ENCODE results near the gene RANGRF. TPM values are rescaled to one million over a fixed set of nuclear protein-coding genes. Genes with fewer than 3 reads are reported as not detected.

RANGRF gene
- total RNA-seq, 1 experiment from 2014 or later = 18.0 TPM

GRCh38 chr17:8292639-8293395 lies 4.3 kb downstream of the RANGRF start:
- ATAC-seq = no peak
- no peak overlapping the region for H3K27ac ChIP-seq (ENCODE audit: low read length)
- ChIA-PET POLR2A (ENCODE audit: unreplicated experiment) (no interaction called here), CTCF (interaction anchor here (0.5 kb wide), 1 partner anchor 73 kb away, joined by 3 read pairs; no protein-coding TSS in a partner anchor)
- TF ChIP-seq, protein P1, sequence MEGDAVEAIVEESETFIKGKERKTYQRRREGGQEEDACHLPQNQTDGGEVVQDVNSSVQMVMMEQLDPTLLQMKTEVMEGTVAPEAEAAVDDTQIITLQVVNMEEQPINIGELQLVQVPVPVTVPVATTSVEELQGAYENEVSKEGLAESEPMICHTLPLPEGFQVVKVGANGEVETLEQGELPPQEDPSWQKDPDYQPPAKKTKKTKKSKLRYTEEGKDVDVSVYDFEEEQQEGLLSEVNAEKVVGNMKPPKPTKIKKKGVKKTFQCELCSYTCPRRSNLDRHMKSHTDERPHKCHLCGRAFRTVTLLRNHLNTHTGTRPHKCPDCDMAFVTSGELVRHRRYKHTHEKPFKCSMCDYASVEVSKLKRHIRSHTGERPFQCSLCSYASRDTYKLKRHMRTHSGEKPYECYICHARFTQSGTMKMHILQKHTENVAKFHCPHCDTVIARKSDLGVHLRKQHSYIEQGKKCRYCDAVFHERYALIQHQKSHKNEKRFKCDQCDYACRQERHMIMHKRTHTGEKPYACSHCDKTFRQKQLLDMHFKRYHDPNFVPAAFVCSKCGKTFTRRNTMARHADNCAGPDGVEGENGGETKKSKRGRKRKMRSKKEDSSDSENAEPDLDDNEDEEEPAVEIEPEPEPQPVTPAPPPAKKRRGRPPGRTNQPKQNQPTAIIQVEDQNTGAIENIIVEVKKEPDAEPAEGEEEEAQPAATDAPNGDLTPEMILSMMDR (conservative IDR thresholded peaks at IDR 0.05; ENCODE audit: low read depth, low read length) = no peak
- TF ChIP-seq EZH2 (IDR thresholded peaks at IDR 0.05; ENCODE audit: low read length, unreplicated experiment) (no peak), EZH2phosphoT487 (IDR thresholded peaks at IDR 0.05; ENCODE audit: borderline replicate concordance, low read length) (no peak)
- no peaks in the 10 kb centered on the region for H3K9me2 ChIP-seq (replicated peaks; ENCODE audit: low read length)
- H3K4me1 ChIP-seq (ENCODE audit: insufficient read depth, low read length) = peaks cover 3% of the 10 kb centered on the region
- no peaks in the 10 kb centered on the region for H3K27me3 ChIP-seq (ENCODE audit: low read length)
- H3K9ac ChIP-seq (ENCODE audit: low read length) = no peak overlapping the region
- no TSS peak for BruUV-seq (replicated peaks)
- H3K4me3 ChIP-seq (ENCODE audit: low read length) = no peak overlapping the region
- H2AFZ ChIP-seq (ENCODE audit: low read length) = no peak overlapping the region
- no peaks in the 10 kb centered on the region for H3K9me3 ChIP-seq (ENCODE audit: low read length)
- intact Hi-C loops (cut with micrococcal nuclease) = no loop called here
- no peaks in the 10 kb centered on the region for H3F3A ChIP-seq (ENCODE audit: low read length, unreplicated experiment)
- H3K4me2 ChIP-seq (ENCODE audit: low read length) = no peak overlapping the region
- no peaks in the 10 kb centered on the region for H4K20me1 ChIP-seq (ENCODE audit: low read length)
- no peaks in the 10 kb centered on the region for H3K36me3 ChIP-seq (ENCODE audit: low read depth, low read length)
- DNase-seq = no peak
- no peaks in the 10 kb centered on the region for H3K79me2 ChIP-seq (ENCODE audit: low read length)

DNA sequence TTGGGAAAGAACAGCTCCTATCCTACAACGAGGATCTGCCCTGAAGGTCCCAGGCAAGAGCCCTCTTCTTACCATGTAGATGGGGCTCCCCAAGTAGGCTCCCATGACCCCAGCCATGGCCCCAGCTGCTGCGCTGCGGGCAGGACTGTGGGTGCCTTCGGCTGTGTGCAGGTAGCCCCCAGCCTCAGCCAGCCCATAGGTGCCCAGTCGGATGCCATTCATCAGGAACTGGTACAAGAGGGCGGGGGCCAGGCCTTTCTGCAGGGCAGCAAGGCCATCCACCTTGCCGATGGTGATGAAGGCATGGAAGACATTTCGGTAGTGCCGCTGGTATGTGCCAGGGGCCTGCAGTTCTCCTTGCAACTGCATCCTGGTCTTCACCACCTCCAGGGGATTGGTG lies 5.9 kb downstream of the RANGRF start:
- ChIA-PET POLR2A (ENCODE audit: unreplicated experiment) (no interaction called here), CTCF (interaction anchor here (1.0 kb wide), 1 partner anchor 10 kb away, joined by 6 read pairs; no protein-coding TSS in a partner anchor)
- H3K27me3 ChIP-seq (ENCODE audit: low read length) = no peaks in the 10 kb centered on the region
- intact Hi-C loops (cut with micrococcal nuclease) = loop anchor here (2.0 kb wide), 1 partner anchor 46 kb away; the partner anchor contains the start of genes CTC1 and PFAS
- H2AFZ ChIP-seq (ENCODE audit: low read length) = no peak overlapping the region
- H3K4me1 ChIP-seq (ENCODE audit: insufficient read depth, low read length) = no peaks in the 10 kb centered on the region
- H3F3A ChIP-seq (ENCODE audit: low read length, unreplicated experiment) = no peaks in the 10 kb centered on the region
- peak overlapping the region; percentile 84; the same call in 1 of the 2 replicates for H3K4me2 ChIP-seq (ENCODE audit: low read length)
- ATAC-seq = no peak
- no peak overlapping the region for H3K9ac ChIP-seq (ENCODE audit: low read length)
- BruUV-seq (replicated peaks) = no TSS peak
- DNase-seq = no peak
- H3K27ac ChIP-seq (ENCODE audit: low read length) = no peak overlapping the region
- no peaks in the 10 kb centered on the region for H3K79me2 ChIP-seq (ENCODE audit: low read length)
- H3K9me2 ChIP-seq (replicated peaks; ENCODE audit: low read length) = no peaks in the 10 kb centered on the region
- H3K36me3 ChIP-seq (ENCODE audit: low read depth, low read length) = no peaks in the 10 kb centered on the region
- H4K20me1 ChIP-seq (ENCODE audit: low read length) = no peaks in the 10 kb centered on the region
- TF ChIP-seq, protein P1 (conservative IDR thresholded peaks at IDR 0.05; ENCODE audit: low read depth, low read length) = no peak
- no peak for TF ChIP-seq EZH2phosphoT487 (IDR thresholded peaks at IDR 0.05; ENCODE audit: borderline replicate concordance, low read length)
- no peak for TF ChIP-seq EZH2 (IDR thresholded peaks at IDR 0.05; ENCODE audit: low read length, unreplicated experiment)
- no peaks in the 10 kb centered on the region for H3K9me3 ChIP-seq (ENCODE audit: low read length)
- peak overlapping the region; percentile 78; the same call in 1 of the 2 replicates for H3K4me3 ChIP-seq (ENCODE audit: low read length)
